ENCODE results near the gene LIPN. TPM values are rescaled to one million over a fixed set of nuclear protein-coding genes. Genes with fewer than 3 reads are reported as not detected.

The LIPN gene
- total RNA-seq, 1 experiment from 2014 or later, result not detected

DNA sequence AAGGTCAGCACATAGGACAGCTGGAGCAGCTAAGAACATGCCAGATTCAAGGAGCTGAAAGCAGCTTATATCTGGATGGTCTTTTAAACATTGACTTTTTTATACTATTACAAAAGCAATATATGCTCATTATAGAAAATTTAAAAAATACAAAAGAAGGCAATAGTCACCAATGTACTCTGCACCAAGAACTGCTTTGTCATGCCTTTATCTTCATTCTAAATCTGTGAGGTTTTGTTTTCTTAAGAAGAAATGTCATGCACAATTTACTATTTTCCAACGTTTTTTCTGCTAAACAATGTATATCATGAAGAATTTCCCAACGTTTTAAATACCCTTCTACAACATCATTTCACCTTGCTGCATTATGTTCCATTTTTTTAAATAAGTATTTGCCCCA lies 45.5 kb downstream of the LIPN start:
- H2AFZ ChIP-seq (ENCODE audit: low read length), result no peak overlapping the region
- H3K36me3 Mint-ChIP-seq (ENCODE audit: insufficient read depth in 1 of 3, low read depth in 3 of 3), result no peaks in the 10 kb centered on the region

More for the DNA sequence above, 45.5 kb downstream of the LIPN start:
- Histone ChIP-seq H3K9ac (ENCODE audit: extremely low read depth, insufficient read length, low read length) (no peak overlapping the region), H3K27me3 (ENCODE audit: insufficient read depth, low read length) (no peaks in the 10 kb centered on the region), H2BK12ac (ENCODE audit: insufficient read length, low read depth, low read length) (no peak overlapping the region), H4K20me1 (ENCODE audit: control insufficient read depth, insufficient read depth, insufficient read length) (no peaks in the 10 kb centered on the region), H3K27ac (ENCODE audit: insufficient read length, low read depth, low read length) (no peak overlapping the region), H4K91ac (ENCODE audit: insufficient read length, low read depth, low read length) (no peak overlapping the region), H3K18ac (ENCODE audit: insufficient read length, low read depth, low read length) (no peak overlapping the region), H3K23ac (ENCODE audit: insufficient read length, low read depth, low read length) (no peak overlapping the region), H3K14ac (ENCODE audit: insufficient read depth, low read length) (no peak overlapping the region), H2BK5ac (ENCODE audit: insufficient read length, low read length) (no peak overlapping the region), H2BK20ac (ENCODE audit: low read depth, low read length, poor library complexity, severe bottlenecking) (no peak overlapping the region), H4K8ac (replicated peaks; ENCODE audit: insufficient read length, low read depth, low read length) (no peak overlapping the region), H3K4ac (ENCODE audit: low read depth, low read length) (no peak overlapping the region), H3K4me2 (ENCODE audit: insufficient read depth, insufficient read length, low read length) (no peak overlapping the region), H3K56ac (ENCODE audit: insufficient read length, low read depth, low read length) (no peak overlapping the region), H2BK120ac (ENCODE audit: low read depth, low read length, poor library complexity, severe bottlenecking) (no peak overlapping the region), H3K79me1 (ENCODE audit: insufficient read depth, low read depth, low read length, poor library complexity, severe bottlenecking) (no peaks in the 10 kb centered on the region), H3T11ph (ENCODE audit: low read length) (no peak overlapping the region), H2AK5ac (ENCODE audit: insufficient read length, low read length) (no peak overlapping the region), H3K4me1 (ENCODE audit: insufficient read depth, low read length) (0 out of 2 replicates have a peak, but pooled peaks cover 2% of the 10 kb centered on the region), H3K9me3 (ENCODE audit: control insufficient read depth, low read depth, low read length) (no peaks in the 10 kb centered on the region), H4K5ac (ENCODE audit: insufficient read length, low read depth, low read length) (no peak overlapping the region), H3K79me2 (ENCODE audit: insufficient read depth, low read length) (no peaks in the 10 kb centered on the region), H3K23me2 (ENCODE audit: insufficient read length, low read depth, low read length, poor library complexity, severe bottlenecking) (no peaks in the 10 kb centered on the region), H2BK15ac (ENCODE audit: low read depth, low read length) (no peak overlapping the region)
- H3K9me3 Mint-ChIP-seq, result no peaks in the 10 kb centered on the region
- no CpG with 5 or more reads among the region's 2 CpGs for WGBS (ENCODE audit: extremely low coverage, insufficient read length, low lambda C conversion rate)
- H3K27me3 Mint-ChIP-seq (ENCODE audit: low read depth), result peaks cover 3% of the 10 kb centered on the region
- H3K4me3 Mint-ChIP-seq, result no peak overlapping the region
- DNase-seq, result no peak
- TF ChIP-seq, protein P1, sequence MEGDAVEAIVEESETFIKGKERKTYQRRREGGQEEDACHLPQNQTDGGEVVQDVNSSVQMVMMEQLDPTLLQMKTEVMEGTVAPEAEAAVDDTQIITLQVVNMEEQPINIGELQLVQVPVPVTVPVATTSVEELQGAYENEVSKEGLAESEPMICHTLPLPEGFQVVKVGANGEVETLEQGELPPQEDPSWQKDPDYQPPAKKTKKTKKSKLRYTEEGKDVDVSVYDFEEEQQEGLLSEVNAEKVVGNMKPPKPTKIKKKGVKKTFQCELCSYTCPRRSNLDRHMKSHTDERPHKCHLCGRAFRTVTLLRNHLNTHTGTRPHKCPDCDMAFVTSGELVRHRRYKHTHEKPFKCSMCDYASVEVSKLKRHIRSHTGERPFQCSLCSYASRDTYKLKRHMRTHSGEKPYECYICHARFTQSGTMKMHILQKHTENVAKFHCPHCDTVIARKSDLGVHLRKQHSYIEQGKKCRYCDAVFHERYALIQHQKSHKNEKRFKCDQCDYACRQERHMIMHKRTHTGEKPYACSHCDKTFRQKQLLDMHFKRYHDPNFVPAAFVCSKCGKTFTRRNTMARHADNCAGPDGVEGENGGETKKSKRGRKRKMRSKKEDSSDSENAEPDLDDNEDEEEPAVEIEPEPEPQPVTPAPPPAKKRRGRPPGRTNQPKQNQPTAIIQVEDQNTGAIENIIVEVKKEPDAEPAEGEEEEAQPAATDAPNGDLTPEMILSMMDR (conservative IDR thresholded peaks at IDR 0.05), result no peak
- H3K27ac Mint-ChIP-seq, result no peak overlapping the region
- H3K4me1 Mint-ChIP-seq, result peaks cover 10 to 14% of the 10 kb centered on the region in 2 experiments
